B cell (primary cell): ENCODE results near the gene CELA3B. TPM values are rescaled to one million over a fixed set of nuclear protein-coding genes. Genes with fewer than 3 reads are reported as not detected.

Experiments
- ATAC-seq: fragments of 200-7000 bp; cut with Tn5 transposase; one replicate; pipeline ENCODE4 v1.10.0; 2021; ENCODE audit warnings: low read depth, mild to moderate bottlenecking, moderate number of reproducible peaks, moderate library complexity
- CTCF ChIA-PET: fragments of 350-600 bp; sonication (Branson Sonifier 250); formaldehyde crosslinking; loops from one replicate; lab custom pipeline; 2021; ENCODE audit warnings: antibody characterized with exemption, inconsistent platforms; lab: Charles Lee
- POLR2A ChIA-PET: fragments of 350-600 bp; sonication (Branson Sonifier 250); formaldehyde crosslinking; loops from one replicate; lab custom pipeline; 2021; ENCODE audit warnings: antibody characterized with exemption; lab: Charles Lee
- DNase-seq: peaks from one replicate; pipeline ENCODE4 v3.0.0; 2013
- H2AFZ ChIP-seq: 2 replicates; pipeline ENCODE4 v1.6.1; 2012; ENCODE audit warnings: mild to moderate bottlenecking, low read depth, low read length; ENCODE audit not compliant: insufficient read depth, poor library complexity, severe bottlenecking
- H3K27ac ChIP-seq, 2 donors: 1 replicate in 1 of 2; 2 replicates in 1 of 2; pipeline ENCODE4 v1.5.1; 2012 to 2013; ENCODE audit warnings: low read length in 2 of 2, mild to moderate bottlenecking in 2 of 2, moderate library complexity in 1 of 2
- H3K27me3 ChIP-seq, 4 experiments: fragments of 200-600 bp in 1 of 4; sonication (generic) in 1 of 4; replicated peaks in 1 of 4; 1 replicate in 2 of 4; 2 replicates in 2 of 4; pipeline versions ENCODE4 v1.6.1 to v1.7.0; 2013 to 2016; ENCODE audit warnings: low read length in 3 of 4, mild to moderate bottlenecking in 2 of 4, mixed read lengths in 1 of 4, moderate library complexity in 1 of 4; ENCODE audit not compliant: insufficient read depth in 4 of 4, control insufficient read depth in 3 of 4; ENCODE audit errors: control extremely low read depth in 1 of 4
- H3K36me3 ChIP-seq, 2 experiments: replicated peaks in 1 of 2; 1 replicate in 1 of 2; 2 replicates in 1 of 2; pipeline versions ENCODE4 v1.6.1 to v1.7.1; 2013; ENCODE audit warnings: low read length in 1 of 2; ENCODE audit not compliant: insufficient read depth in 2 of 2, control insufficient read depth in 1 of 2; ENCODE audit errors: control extremely low read depth in 1 of 2, extremely low read depth in 1 of 2
- H3K4me1 ChIP-seq, 2 donors: fragments of 200-600 bp in 1 of 2; sonication (generic) in 1 of 2; 1 replicate in 1 of 2; 2 replicates in 1 of 2; pipeline versions ENCODE4 v1.5.1 to v1.6.1; 2013 to 2017; ENCODE audit warnings: low read length in 2 of 2; ENCODE audit not compliant: control insufficient read depth in 2 of 2, insufficient read depth in 2 of 2
- H3K4me2 ChIP-seq: replicated peaks from 2 replicates; pipeline ENCODE3; 2012; ENCODE audit warnings: mild to moderate bottlenecking, low read depth, low read length; ENCODE audit not compliant: poor library complexity, severe bottlenecking
- H3K4me3 ChIP-seq, 5 experiments: fragments of 200-600 bp in 1 of 5; sonication (generic) in 1 of 5; 1 replicate in 3 of 5; 2 replicates in 2 of 5; pipeline versions ENCODE4 v1.5.1 to v1.7.0; 2011 to 2016; ENCODE audit warnings: low read length in 4 of 5, mild to moderate bottlenecking in 4 of 5, low read depth in 2 of 5, control low read depth in 1 of 5, moderate library complexity in 1 of 5; ENCODE audit not compliant: insufficient read depth in 1 of 5; ENCODE audit errors: control extremely low read depth in 1 of 5, extremely low read depth in 1 of 5
- H3K79me2 ChIP-seq: fragments of 200-600 bp; sonication (generic); one replicate; pipeline ENCODE4 v1.6.0; 2016; ENCODE audit warnings: low read length; ENCODE audit not compliant: control insufficient read depth, insufficient read depth
- H3K9ac ChIP-seq: fragments of 200-600 bp; sonication (generic); 2 replicates; pipeline ENCODE4 v1.6.1; 2017; ENCODE audit warnings: mild to moderate bottlenecking, low read length, moderate library complexity
- H3K9me3 ChIP-seq, 3 donors: one replicate each; pipeline versions ENCODE4 v1.6.1 to v1.7.1; 2013; ENCODE audit warnings: low read length in 2 of 3; ENCODE audit not compliant: control insufficient read depth in 2 of 3, insufficient read depth in 1 of 3; ENCODE audit errors: control extremely low read depth in 1 of 3
- H4K20me1 ChIP-seq: 2 replicates; pipeline ENCODE4 v1.6.0; 2012; ENCODE audit warnings: mild to moderate bottlenecking, low read length; ENCODE audit not compliant: insufficient read depth, control insufficient read depth, poor library complexity, severe bottlenecking
- H3K27ac Mint-ChIP-seq: one replicate; pipeline ENCODE4 v1.8.0; 2021; ENCODE audit warnings: mixed read lengths
- H3K27me3 Mint-ChIP-seq: one replicate; pipeline ENCODE4 v1.8.0; 2021; ENCODE audit warnings: mixed read lengths
- H3K4me1 Mint-ChIP-seq: one replicate; pipeline ENCODE4 v1.8.0; 2021; ENCODE audit warnings: mixed read lengths
- H3K4me3 Mint-ChIP-seq: one replicate; pipeline ENCODE4 v1.8.0; 2021; ENCODE audit warnings: mixed read lengths
- H3K9me3 Mint-ChIP-seq: one replicate; pipeline ENCODE4 v1.8.0; 2022; ENCODE audit warnings: mixed read lengths; ENCODE audit not compliant: insufficient read depth
- CTCF ChIP-seq: fragments of 200-600 bp; IDR thresholded peaks from one replicate; pipeline ENCODE4 v1.8.0; 2022; ENCODE audit warnings: antibody characterized with exemption, mild to moderate bottlenecking
- EZH2 ChIP-seq: IDR thresholded peaks from 2 replicates; pipeline ENCODE4 v1.6.1; 2012; ENCODE audit warnings: borderline replicate concordance, low read depth, mild to moderate bottlenecking, moderate library complexity, low read length; ENCODE audit not compliant: insufficient read depth, poor library complexity, severe bottlenecking
- WGBS: methylation state at CpG from one replicate; pipeline ENCODE4 v1.1.5; 2013; ENCODE audit warnings: missing lambda C conversion rate; ENCODE audit not compliant: insufficient coverage; 5-methylcytosine and 5-hydroxymethylcytosine counted together
- intact Hi-C: fragments of 100-400 bp; cut with micrococcal nuclease; formaldehyde crosslinking; loops from one replicate; pipeline ENCODE4 v1.10.0; 2022
- polyA plus RNA-seq: library from polyadenylated mRNA; depleted of rRNA; stranded (reverse); fragments of >200 nt; gene quantifications from 2 replicates; pipeline ENCODE4 v1.2.3, GENCODE V29; 2012
- total RNA-seq, 2 donors: library from RNA; stranded (reverse); fragments of 120-200 nt in 1 of 2; gene quantifications; 1 replicate in 1 of 2; 2 replicates in 1 of 2; pipeline versions ENCODE4 v1.2.3 to v1.2.4, GENCODE V29; 2013 to 2022

The CELA3B gene
- total and polyA plus RNA-seq, 2 donors (not counting 1 experiment from before 2014, with no cell fraction given) = not detected

- Histone ChIP-seq H4K20me1 (no peaks in the 10 kb centered on the region), H2AFZ (no peak overlapping the region), H3K9me3 (no peaks in the 10 kb centered on the region), H3K4me1 (peaks cover 0 to 6% of the 10 kb centered on the region in 2 donors), H3K4me2 (no peak overlapping the region), H3K27me3 (peaks cover 0 to 7% (median 0%) of the 10 kb centered on the region in 4 experiments), H3K9ac (no peak overlapping the region), H3K27ac (no peak overlapping the region), H3K79me2 (no peaks in the 10 kb centered on the region), H3K36me3 (no peaks in the 10 kb centered on the region), H3K4me3 (no peak overlapping the region)
- Mint-ChIP-seq H3K4me3 (no peak overlapping the region), H3K27ac (no peak overlapping the region), H3K27me3 (peaks cover 8% of the 10 kb centered on the region), H3K9me3 (no peaks in the 10 kb centered on the region), H3K4me1 (peaks cover 3% of the 10 kb centered on the region)
- 83% methylated on average over 4 of the region's 6 CpGs for WGBS
- POLR2A ChIA-PET = no interaction called here
- TF ChIP-seq CTCF = no peak
- TF ChIP-seq EZH2 = no peak
- CTCF ChIA-PET = interaction anchor here (0.7 kb wide), 1 partner anchor 42 kb away, joined by 3 read pairs; no protein-coding TSS in a partner anchor
- ATAC-seq (no peak), DNase-seq (no peak)
- intact Hi-C loops = no loop called here
Observed at GRCh38 chr1:21952786-21953520, 23.9 kb upstream of the CELA3B start.

GRCh38 chr1:21955058-21955457 is 21.8 kb upstream of the CELA3B start:
- H3K27me3 Mint-ChIP-seq = peaks cover 17% of the 10 kb centered on the region
- ATAC-seq (no peak), DNase-seq (no peak)
- intact Hi-C loops = no loop called here
- Histone ChIP-seq H2AFZ (no peak overlapping the region), H3K36me3 (no peaks in the 10 kb centered on the region), H3K9ac (no peak overlapping the region), H3K27ac (no peak overlapping the region), H3K4me3 (no peak overlapping the region), H3K4me2 (no peak overlapping the region), H3K27me3 (peaks cover 0 to 10% (median 0%) of the 10 kb centered on the region in 4 experiments), H3K9me3 (no peaks in the 10 kb centered on the region), H4K20me1 (no peaks in the 10 kb centered on the region), H3K4me1 (peaks cover 0 to 6% of the 10 kb centered on the region in 2 donors), H3K79me2 (no peaks in the 10 kb centered on the region)
- no peak overlapping the region for H3K27ac Mint-ChIP-seq
- no peak overlapping the region for H3K4me3 Mint-ChIP-seq
- WGBS = 83% methylated on average over 11 of the region's 16 CpGs
- H3K4me1 Mint-ChIP-seq = peaks cover 3% of the 10 kb centered on the region
- ChIA-PET POLR2A (no interaction called here), CTCF (no interaction called here)
- no peaks in the 10 kb centered on the region for H3K9me3 Mint-ChIP-seq
- no peak for TF ChIP-seq CTCF
- TF ChIP-seq EZH2 = no peak
